GM21447 (cell line): Measurements from ENCODE around the gene DOCK9.

Source experiments
- ATAC-seq: cut with Tn5 transposase; IDR thresholded peaks from one replicate; pipeline ENCODE4 v1.9.1; 2021; ENCODE audit not compliant: unreplicated experiment

Gene DOCK9

DNA sequence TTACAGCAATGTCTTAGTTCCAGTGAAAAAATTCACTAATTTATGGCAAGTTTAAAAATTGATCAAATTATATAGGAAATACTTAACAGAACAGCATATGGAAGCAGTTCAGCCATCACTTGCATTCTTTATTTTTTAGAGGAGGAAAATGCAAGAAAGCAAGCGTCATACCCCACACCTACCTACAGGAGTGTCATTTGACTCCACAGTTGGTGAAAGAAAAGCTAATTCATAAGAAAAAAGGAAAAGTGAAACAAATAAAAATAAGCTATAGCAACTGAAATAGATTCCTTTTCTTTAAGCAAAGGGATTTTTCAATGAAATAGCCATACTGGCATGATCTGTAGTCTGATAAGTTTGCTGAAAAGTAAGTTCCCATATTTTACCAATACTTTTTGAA lies 111.0 kb downstream of the DOCK9 start:
- no peak for ATAC-seq

DNA sequence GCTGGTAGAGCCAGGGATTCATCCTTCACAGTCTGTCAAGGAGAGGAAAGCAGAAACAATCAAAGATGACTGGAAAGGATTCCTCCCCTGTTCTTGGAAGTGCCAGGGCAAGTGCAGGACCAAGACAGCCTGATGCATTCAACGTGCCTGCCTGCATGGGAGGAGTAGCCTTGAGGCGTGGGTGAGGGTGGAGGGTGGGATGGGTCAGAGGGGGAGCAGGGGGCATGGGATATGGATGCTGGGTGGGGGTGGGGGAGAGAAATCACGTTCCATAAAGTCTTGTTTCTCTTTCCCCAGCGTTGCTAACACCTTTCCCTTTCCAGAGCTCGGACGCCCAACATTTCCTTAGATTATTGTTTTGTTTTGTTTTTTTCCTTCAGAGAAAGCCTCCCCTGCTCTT lies 117.4 kb downstream of the DOCK9 start:
- no peak for ATAC-seq

DNA sequence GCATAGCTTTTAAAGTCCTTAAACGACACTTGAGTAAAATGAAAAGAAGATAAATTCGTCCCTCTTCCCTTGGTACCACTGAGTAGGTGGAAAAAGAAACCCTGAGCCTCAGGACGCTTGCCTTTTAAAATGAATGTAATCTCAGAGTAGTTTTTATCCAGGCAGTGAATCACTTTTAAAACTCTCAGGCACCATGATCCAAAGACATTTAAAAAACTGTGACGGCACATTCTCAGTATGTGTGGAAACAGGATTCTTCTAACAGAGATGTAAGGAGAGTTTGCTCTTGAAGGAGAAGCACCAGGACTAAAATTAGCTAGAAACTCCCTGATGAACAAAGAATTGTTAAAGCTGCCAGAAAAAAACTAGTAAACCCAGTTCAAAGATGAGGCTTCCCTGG lies 119.7 kb downstream of the DOCK9 start:
- no peak for ATAC-seq

DNA sequence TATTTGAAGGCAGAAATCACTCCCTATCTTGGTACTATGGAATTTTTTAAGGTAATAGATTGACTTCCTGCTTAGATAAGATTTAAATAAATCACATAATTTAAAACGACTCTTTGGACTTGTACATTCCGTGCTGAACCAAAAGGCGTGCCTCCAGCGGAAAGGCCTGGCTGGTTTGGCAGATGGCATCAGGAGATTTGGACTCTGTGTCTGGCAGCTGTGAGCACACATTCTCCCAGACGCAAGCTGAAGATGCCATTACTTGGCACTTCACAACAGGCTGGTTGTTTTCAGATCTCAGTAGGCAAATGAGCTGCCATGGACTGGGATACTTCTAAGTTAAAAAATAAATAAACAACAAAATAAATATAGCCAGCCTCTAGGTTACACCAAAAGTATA lies 120.9 kb downstream of the DOCK9 start:
- no peak for ATAC-seq

DNA sequence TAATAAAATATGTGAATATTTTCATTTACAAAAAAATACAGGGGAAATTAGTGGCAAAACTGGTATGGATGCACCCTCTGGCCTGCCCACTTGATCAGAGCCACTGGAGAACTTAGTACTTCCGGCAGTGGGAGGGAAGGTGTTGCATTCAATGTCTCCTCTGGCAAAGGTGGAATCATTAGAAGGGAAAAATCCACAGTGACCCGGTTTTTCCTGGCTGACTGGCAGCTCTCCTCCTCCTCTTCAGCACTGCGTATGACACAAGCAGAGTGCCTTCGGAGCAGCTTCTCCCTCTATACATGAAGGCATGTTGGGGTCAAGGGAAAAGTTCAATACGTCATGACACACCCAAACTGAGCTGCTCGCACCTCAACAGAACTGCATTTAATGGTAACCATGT lies 123.4 kb downstream of the DOCK9 start:
- no peak for ATAC-seq

DNA sequence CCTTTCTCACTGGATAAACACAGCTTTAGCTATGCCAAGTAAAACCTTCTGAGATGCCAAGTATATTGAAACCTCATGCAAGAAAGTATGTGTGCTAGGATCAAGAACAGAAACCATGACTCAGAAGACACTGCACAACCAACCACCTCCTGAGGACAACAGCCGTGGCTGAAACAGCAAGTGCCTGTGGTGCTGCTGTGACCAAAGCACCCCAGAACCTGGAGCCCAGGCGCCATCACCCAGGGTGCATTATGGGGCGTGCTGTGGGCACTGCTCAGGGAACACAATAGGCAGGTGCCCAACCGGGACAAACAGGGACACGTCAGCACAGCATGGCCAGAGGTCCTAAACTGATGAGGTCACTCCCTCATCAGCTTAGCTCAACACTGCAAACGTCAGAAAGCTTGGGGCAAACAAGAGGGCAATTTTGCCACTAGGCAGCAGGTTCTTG lies 124.1 kb downstream of the DOCK9 start:
- ATAC-seq, result peak; percentile 100

DNA sequence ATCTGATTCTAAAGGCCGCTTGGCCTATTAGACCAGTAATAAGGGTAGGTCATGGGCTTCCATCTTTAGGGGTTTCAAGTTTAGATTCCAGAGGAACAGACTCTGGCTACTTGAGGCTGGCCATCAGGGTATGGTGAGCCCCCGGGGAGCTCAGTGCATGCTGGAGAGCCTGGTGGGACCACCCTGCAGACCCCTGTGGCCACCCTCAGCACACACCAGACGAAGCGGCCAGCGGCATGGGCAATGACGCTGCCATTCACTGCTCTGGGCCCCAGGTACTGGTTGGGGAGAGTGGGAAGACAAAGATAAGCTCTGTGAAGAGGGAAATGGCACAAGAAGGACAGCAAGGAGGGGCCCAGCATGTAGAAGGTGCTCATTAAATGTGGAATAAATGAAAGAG lies 126.6 kb downstream of the DOCK9 start:
- no peak for ATAC-seq

DNA sequence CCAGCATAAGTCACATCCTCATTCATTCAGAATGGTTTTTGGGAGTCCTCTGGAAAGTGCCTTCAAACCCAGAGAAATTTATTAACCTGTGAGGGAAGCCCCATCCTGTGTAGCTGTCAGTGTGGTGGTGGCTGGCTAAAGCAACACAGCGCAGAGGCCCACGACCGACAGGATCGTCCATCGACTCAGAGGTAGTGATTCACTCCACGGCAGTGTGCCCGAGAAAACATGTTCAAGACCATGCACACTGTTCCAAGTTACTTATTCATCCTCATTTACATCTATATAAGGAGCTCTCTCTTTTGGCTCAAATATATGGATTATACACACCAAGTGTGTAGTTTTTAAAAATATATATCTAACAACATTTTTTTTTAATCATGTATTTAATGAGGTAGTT lies 129.1 kb downstream of the DOCK9 start:
- no peak for ATAC-seq

DNA sequence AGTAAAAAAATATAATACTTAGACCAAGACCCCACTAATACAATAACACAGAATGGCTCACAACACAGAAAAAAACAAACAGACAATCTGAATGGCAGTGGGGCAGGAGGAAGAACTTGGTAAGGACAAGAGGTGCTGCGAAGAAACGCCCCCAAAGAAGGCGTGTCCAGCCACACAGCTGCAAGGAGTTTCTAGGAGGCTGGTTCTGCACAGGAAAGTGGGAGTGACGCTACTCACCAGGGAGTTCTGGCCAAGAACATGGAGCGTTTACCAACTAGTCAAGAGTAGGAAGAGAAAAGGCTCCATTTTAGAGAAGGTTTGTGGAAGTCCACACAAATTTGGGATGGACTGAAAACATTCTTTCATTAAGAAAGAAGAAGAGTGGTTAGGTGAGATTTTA lies 130.1 kb downstream of the DOCK9 start:
- no peak for ATAC-seq

DNA sequence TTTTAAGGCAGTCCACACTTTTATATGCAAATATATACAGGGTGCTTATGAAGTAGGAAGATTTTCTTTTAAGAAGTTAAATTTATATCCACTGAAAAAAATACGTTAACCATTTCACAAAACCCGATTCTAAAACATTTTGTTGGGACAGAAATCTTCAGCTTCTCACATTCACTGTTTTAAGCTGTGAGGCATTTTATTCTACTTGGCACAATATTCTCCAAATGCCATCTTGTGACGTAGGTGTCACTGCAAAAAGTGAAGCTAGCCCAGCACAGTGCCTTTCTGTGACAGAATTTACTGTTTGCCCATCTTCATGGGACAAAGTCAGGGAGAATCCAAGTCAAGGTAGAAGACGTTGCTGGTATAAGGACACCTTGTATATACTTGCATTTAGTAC lies 130.9 kb downstream of the DOCK9 start:
- no peak for ATAC-seq

DNA sequence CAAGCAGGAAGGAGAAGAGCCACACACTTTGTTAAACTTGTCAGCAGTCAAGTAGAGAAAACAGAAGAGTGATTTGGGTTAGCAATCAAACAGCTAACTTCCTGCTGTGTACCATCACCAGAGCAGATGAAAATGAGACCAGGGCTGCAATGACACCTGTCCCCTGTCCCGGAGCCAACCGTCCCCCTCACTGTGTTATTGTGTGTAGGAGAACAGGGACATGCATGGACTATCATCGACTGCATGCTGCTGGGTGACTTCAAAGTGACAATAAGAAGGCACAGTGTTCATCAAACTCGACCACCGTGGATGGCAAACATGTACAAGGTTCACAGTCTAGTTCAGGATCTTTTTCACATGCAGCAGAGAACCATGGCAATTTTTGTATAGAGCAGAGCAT lies 131.3 kb downstream of the DOCK9 start:
- ATAC-seq, result no peak

DNA sequence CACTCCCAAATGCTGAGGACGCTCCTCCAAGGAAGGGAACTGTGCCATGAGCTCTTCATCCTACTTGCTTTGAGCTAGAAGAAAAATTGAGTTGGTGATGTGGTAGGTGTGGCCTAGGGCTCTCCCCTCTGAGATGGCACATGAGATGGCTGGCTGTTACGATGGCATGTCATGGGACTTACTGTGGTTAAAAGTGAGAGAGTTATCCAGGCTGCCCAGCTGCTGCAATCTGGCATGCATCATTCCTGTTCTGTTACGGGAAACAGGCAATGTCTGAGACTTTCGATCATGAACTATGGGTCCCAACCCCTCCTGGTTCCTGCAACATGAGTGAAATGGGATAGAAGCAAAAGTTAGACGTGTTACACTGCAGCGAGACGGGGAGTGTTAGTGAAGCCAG lies 132.1 kb downstream of the DOCK9 start:
- no peak for ATAC-seq

DNA sequence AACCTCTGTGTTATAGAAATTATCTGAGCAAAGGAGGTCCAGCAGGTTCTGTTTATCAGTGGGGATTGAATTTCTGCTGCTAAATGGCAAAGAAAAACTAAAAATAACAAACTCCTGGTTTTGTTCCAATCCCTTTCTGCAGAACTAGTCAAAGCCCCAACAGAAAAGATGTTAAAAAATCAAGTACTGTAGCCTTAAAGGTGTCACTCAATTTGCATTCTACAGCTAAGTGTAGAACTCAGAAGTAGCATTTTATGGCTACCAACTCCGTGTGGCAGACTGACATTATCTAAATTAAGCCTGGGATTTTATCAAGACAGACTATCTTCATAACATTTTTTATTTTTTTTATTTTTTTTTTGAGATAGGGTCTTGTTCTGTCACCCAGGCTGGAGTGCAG lies 133.8 kb downstream of the DOCK9 start:
- no peak for ATAC-seq

DNA sequence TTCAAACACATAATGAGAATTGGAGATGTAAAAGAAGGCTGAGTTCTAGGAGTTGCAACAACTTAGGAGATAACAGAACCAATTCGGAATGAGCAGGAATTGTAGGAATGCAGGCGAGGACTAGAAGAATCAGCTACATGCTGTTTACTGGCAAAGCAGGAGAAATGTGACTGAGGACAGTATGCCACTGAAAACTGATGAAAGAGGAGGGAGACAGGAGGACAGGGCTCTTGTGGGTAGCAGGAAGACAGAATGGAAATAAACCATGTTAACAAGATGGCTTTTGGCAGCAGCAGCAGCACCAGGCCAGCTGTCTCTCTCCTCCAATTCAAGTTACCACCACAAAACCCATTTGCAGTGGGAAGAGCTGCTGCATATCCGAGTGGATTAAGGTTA lies 134.4 kb downstream of the DOCK9 start:
- ATAC-seq, result no peak

DNA sequence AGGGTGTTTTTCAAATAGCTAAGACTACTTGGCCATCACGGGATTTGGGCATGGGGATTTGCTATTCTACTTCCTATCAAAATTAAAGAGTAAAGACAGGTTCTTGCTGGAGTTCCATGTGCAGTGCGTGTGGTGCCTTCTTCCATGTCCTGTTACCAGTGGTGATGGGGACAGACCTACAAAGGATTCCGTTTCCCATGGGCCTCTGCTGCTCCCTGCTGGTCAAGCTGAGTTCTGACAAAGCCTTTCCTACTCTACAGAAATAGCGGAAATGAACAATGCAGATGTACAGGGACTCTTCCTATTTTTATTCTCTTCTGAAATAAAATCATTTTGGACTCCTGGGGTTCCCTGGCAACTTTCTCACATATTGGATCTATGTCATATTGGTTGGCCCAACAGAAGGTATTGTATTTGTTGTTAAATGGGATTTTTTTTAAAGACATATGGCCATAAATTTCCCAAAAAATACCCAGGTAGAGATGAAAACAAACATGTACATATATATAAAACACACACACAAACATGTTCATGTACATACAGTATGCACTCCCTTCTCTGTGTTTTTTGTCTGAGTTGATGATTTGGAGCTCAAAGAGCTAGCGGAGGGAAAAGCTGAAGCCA lies 134.9 kb downstream of the DOCK9 start:
- peak; percentile 88 for ATAC-seq

DNA sequence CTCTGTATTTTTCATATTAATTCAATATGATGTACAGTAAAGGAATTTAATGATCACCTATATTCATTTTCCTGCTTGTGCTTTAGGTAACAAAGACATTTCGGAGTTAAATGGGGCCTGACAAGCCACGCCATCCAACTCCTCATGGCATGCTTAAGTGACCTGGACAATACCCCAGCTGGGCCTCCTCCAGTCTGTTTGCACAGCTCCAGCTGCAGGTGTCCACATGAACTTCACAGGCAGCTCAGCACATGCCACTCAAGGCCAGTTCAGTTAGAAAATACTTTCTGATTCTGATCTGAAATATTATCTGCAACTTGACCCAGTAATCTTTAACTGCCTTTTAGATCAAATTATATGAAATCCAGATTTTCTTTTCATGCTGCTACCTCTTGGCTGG lies 135.8 kb downstream of the DOCK9 start:
- no peak for ATAC-seq

DNA sequence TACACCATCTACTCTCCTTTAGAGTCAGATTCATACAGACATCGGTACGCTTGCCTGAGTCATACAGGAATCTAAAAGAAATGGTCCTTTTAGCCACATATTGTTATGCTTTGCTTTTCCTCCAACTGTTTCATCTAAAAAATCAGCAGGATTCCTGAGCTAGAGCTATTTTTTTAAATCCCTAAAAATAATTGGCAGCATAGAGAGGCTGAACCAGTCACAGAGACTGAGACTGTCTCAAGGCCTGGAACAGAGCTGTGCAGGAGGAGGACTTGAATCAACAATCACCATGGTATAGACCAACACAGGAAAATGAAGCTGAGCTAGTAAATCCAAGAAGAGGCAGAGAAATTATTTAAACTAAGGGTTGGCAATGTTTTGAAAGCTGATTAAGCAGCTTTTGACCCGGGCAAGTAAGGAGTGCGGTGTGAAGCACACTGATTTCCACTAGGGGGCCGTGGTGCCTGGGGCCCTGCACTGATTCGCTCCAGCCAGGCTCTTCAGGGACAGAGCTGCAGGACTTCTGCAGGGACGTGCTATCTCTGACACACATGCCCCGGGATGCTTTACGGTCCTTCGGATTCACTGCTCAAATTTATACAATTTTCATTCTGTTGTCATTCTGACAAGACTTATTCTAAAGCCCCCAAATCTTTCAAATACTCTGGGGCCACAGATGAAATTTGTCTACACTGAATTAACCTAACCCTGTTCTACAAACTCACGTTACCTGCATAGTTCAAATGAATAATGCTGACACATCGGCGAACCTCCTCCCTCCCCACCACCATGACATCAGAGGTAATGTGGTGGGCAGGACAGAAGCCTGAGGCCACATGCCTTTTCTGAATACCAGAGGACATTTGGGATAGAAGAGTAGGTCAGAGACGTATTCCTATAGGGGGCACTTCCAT lies 137.8 kb downstream of the DOCK9 start:
- peak; percentile 84 for ATAC-seq

DNA sequence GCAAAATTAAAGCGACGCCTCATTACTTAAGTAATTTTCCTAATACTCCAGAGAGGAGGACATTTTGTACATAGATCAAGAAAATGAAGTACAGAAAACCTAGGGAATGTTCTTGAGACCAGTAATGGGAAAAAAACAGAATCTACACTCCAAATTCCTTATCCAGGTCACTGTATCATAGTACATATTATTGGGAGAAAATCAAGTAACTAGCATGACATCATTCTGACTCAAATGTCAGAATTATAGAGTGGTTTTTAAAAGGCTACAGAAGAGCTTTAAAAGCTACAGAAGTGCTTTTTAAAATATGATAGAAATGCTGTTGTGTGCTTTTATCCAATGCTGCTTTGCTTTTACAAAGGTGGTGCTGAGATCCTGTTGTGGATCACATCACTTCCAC lies 139.1 kb downstream of the DOCK9 start:
- ATAC-seq, result no peak

DNA sequence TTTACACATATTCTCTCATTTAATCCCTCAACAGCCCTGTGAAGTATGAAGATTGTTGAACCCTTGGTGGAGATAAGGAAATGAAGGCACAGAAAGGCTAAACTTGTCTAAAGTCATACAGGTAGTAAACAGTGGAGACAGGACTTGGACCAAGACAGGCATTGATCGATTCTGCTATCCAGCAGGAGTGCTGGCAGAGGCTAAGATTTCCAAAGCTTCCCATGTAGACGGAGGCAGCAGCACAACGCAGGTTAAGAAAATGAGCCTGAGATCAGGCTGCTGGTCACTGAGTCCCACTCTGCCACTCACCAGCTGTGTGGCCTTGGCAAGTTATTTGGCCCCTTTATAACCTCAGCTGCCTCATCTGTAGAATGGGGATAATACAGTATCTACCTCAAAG lies 140.0 kb downstream of the DOCK9 start:
- ATAC-seq, result no peak

DNA sequence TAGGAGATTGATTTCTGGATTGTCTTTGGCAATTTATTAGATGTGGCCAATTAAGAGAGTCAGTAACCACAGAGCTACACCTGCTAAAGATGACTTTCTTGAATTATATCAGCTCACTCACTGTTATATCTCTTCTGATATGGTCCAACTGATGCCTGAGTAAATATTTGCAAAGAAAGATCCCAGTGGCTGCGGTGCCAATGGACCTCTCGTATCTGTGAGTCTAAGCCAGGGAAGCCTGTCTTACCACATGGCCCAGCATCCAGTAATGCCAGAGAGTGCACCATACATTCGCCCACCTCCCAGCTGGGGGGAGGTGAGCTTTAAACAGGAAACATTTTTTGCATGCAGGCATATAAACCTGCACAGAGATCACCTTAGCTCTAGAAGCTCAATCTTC lies 142.7 kb downstream of the DOCK9 start:
- ATAC-seq, result no peak

DNA sequence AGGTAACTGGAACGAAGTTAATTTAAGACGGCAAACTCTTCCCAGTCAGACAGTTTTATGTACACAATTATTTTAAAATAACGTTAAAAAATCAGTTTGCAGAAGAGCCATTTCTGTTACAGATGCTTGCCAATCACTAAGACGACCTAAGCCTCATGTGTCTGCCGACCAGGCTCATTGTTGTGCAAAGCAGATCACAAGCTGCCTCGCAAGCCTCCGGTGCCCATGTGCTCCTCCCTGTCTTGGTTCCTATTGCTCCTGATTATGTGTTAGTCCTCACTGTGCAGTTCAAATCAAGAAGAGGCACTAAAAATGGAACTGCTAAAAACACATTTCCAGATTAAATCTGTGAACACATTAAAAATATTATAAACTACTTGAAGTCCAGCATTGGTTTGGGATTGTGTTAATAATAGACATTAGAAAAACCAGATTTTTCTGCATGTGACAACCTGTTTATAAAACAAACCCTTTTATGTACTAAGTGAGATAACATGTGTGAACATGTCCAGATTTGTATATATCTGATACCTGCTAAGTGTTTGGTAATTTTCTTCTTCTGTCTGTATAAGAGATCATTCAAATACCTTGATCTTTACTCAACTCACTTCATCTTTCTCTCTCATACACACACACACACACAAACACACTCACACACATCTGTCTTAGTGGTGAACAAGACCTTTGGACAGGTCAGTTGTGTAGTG lies 143.5 kb downstream of the DOCK9 start:
- ATAC-seq, result no peak

DNA sequence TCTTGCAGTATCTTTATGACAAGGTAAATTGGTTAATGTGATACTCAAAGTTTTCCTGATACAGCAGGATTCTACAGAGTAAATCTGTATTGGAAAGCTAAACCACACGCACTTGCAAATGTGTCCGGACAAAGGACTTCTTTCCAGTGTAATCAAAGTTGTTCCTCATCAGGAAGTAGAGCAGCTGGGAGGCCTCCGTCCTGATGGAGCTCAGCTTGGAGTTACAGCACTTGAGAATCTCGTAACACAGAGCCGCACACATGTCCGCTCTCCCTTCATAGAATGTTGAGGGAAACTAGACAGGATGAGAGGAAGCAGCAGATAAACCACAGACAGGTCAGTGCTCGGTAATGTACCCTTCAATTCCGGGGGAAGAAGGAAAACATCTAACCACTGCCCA lies 146.6 kb downstream of the DOCK9 start:
- no peak for ATAC-seq
